B cell (primary cell): ENCODE data around the gene RNF114. TPM values are rescaled to one million over a fixed set of nuclear protein-coding genes. Genes with fewer than 3 reads are reported as not detected.

Experiments used
- ATAC-seq: fragments of 200-7000 bp; cut with Tn5 transposase; one replicate; pipeline ENCODE4 v1.10.0; 2021; ENCODE audit warnings: low read depth, mild to moderate bottlenecking, moderate number of reproducible peaks, moderate library complexity
- CTCF ChIA-PET: fragments of 350-600 bp; sonication (Branson Sonifier 250); formaldehyde crosslinking; loops from one replicate; lab custom pipeline; 2021; ENCODE audit warnings: antibody characterized with exemption, inconsistent platforms; lab: Charles Lee
- POLR2A ChIA-PET: fragments of 350-600 bp; sonication (Branson Sonifier 250); formaldehyde crosslinking; loops from one replicate; lab custom pipeline; 2021; ENCODE audit warnings: antibody characterized with exemption; lab: Charles Lee
- DNase-seq: peaks from one replicate; pipeline ENCODE4 v3.0.0; 2013
- H2AFZ ChIP-seq: 2 replicates; pipeline ENCODE4 v1.6.1; 2012; ENCODE audit warnings: mild to moderate bottlenecking, low read depth, low read length; ENCODE audit not compliant: insufficient read depth, poor library complexity, severe bottlenecking
- H3K27ac ChIP-seq, 2 donors: 1 replicate in 1 of 2; 2 replicates in 1 of 2; pipeline ENCODE4 v1.5.1; 2012 to 2013; ENCODE audit warnings: low read length in 2 of 2, mild to moderate bottlenecking in 2 of 2, moderate library complexity in 1 of 2
- H3K27me3 ChIP-seq, 4 experiments: fragments of 200-600 bp in 1 of 4; sonication (generic) in 1 of 4; replicated peaks in 1 of 4; 1 replicate in 2 of 4; 2 replicates in 2 of 4; pipeline versions ENCODE4 v1.6.1 to v1.7.0; 2013 to 2016; ENCODE audit warnings: low read length in 3 of 4, mild to moderate bottlenecking in 2 of 4, mixed read lengths in 1 of 4, moderate library complexity in 1 of 4; ENCODE audit not compliant: insufficient read depth in 4 of 4, control insufficient read depth in 3 of 4; ENCODE audit errors: control extremely low read depth in 1 of 4
- H3K36me3 ChIP-seq, 2 experiments: replicated peaks in 1 of 2; 1 replicate in 1 of 2; 2 replicates in 1 of 2; pipeline versions ENCODE4 v1.6.1 to v1.7.1; 2013; ENCODE audit warnings: low read length in 1 of 2; ENCODE audit not compliant: insufficient read depth in 2 of 2, control insufficient read depth in 1 of 2; ENCODE audit errors: control extremely low read depth in 1 of 2, extremely low read depth in 1 of 2
- H3K4me1 ChIP-seq, 2 donors: fragments of 200-600 bp in 1 of 2; sonication (generic) in 1 of 2; 1 replicate in 1 of 2; 2 replicates in 1 of 2; pipeline versions ENCODE4 v1.5.1 to v1.6.1; 2013 to 2017; ENCODE audit warnings: low read length in 2 of 2; ENCODE audit not compliant: control insufficient read depth in 2 of 2, insufficient read depth in 2 of 2
- H3K4me2 ChIP-seq: replicated peaks from 2 replicates; pipeline ENCODE3; 2012; ENCODE audit warnings: mild to moderate bottlenecking, low read depth, low read length; ENCODE audit not compliant: poor library complexity, severe bottlenecking
- H3K4me3 ChIP-seq, 5 experiments: fragments of 200-600 bp in 1 of 5; sonication (generic) in 1 of 5; 1 replicate in 3 of 5; 2 replicates in 2 of 5; pipeline versions ENCODE4 v1.5.1 to v1.7.0; 2011 to 2016; ENCODE audit warnings: low read length in 4 of 5, mild to moderate bottlenecking in 4 of 5, low read depth in 2 of 5, control low read depth in 1 of 5, moderate library complexity in 1 of 5; ENCODE audit not compliant: insufficient read depth in 1 of 5; ENCODE audit errors: control extremely low read depth in 1 of 5, extremely low read depth in 1 of 5
- H3K79me2 ChIP-seq: fragments of 200-600 bp; sonication (generic); one replicate; pipeline ENCODE4 v1.6.0; 2016; ENCODE audit warnings: low read length; ENCODE audit not compliant: control insufficient read depth, insufficient read depth
- H3K9ac ChIP-seq: fragments of 200-600 bp; sonication (generic); 2 replicates; pipeline ENCODE4 v1.6.1; 2017; ENCODE audit warnings: mild to moderate bottlenecking, low read length, moderate library complexity
- H3K9me3 ChIP-seq, 3 donors: one replicate each; pipeline versions ENCODE4 v1.6.1 to v1.7.1; 2013; ENCODE audit warnings: low read length in 2 of 3; ENCODE audit not compliant: control insufficient read depth in 2 of 3, insufficient read depth in 1 of 3; ENCODE audit errors: control extremely low read depth in 1 of 3
- H4K20me1 ChIP-seq: 2 replicates; pipeline ENCODE4 v1.6.0; 2012; ENCODE audit warnings: mild to moderate bottlenecking, low read length; ENCODE audit not compliant: insufficient read depth, control insufficient read depth, poor library complexity, severe bottlenecking
- H3K27ac Mint-ChIP-seq: one replicate; pipeline ENCODE4 v1.8.0; 2021; ENCODE audit warnings: mixed read lengths
- H3K27me3 Mint-ChIP-seq: one replicate; pipeline ENCODE4 v1.8.0; 2021; ENCODE audit warnings: mixed read lengths
- H3K4me1 Mint-ChIP-seq: one replicate; pipeline ENCODE4 v1.8.0; 2021; ENCODE audit warnings: mixed read lengths
- H3K4me3 Mint-ChIP-seq: one replicate; pipeline ENCODE4 v1.8.0; 2021; ENCODE audit warnings: mixed read lengths
- H3K9me3 Mint-ChIP-seq: one replicate; pipeline ENCODE4 v1.8.0; 2022; ENCODE audit warnings: mixed read lengths; ENCODE audit not compliant: insufficient read depth
- EZH2 ChIP-seq: IDR thresholded peaks from 2 replicates; pipeline ENCODE4 v1.6.1; 2012; ENCODE audit warnings: borderline replicate concordance, low read depth, mild to moderate bottlenecking, moderate library complexity, low read length; ENCODE audit not compliant: insufficient read depth, poor library complexity, severe bottlenecking
- WGBS: methylation state at CpG from one replicate; pipeline ENCODE4 v1.1.5; 2013; ENCODE audit warnings: missing lambda C conversion rate; ENCODE audit not compliant: insufficient coverage; 5-methylcytosine and 5-hydroxymethylcytosine counted together
- intact Hi-C: fragments of 100-400 bp; cut with micrococcal nuclease; formaldehyde crosslinking; loops from one replicate; pipeline ENCODE4 v1.10.0; 2022
- polyA plus RNA-seq: library from polyadenylated mRNA; depleted of rRNA; stranded (reverse); fragments of >200 nt; gene quantifications from 2 replicates; pipeline ENCODE4 v1.2.3, GENCODE V29; 2012
- total RNA-seq, 2 donors: library from RNA; stranded (reverse); fragments of 120-200 nt in 1 of 2; gene quantifications; 1 replicate in 1 of 2; 2 replicates in 1 of 2; pipeline versions ENCODE4 v1.2.3 to v1.2.4, GENCODE V29; 2013 to 2022
- TF ChIP-seq, protein P1 (sequence below): fragments of 200-600 bp; IDR thresholded peaks from one replicate; pipeline ENCODE4 v1.8.0; 2022; ENCODE audit warnings: antibody characterized with exemption, mild to moderate bottlenecking

Gene RNF114
- total and polyA plus RNA-seq, 2 donors (not counting 1 experiment from before 2014, with no cell fraction given): 81.7 to 117 TPM

DNA sequence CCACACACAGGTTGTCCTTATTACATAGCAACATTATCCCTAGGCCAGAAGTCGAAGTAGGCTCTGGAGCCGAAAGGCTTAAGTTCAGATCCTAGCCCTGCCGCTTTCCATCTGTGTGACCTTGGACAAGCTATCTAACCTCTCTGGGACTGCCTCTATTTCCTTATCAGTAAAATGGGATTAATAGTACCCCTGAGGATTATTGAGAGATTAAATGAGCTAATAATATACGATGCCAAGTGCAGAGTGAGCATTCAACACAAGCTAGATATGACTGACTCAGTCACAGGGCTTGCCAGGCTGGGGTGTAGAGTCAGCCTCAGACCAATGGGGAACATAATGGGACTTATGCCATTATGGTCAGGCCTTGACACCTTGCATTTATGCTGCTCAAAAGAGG, 11.9 kb upstream of the RNF114 start:
- H3K4me3 Mint-ChIP-seq: no peak overlapping the region
- Histone ChIP-seq H4K20me1 (no peaks in the 10 kb centered on the region), H3K79me2 (no peaks in the 10 kb centered on the region), H3K27ac (no peak overlapping the region), H2AFZ (no peak overlapping the region), H3K4me1 (no peaks in the 10 kb centered on the region), H3K9me3 (no peaks in the 10 kb centered on the region), H3K9ac (no peak overlapping the region), H3K36me3 (no peaks in the 10 kb centered on the region), H3K4me3 (no peak overlapping the region), H3K4me2 (no peak overlapping the region), H3K27me3 (peaks cover 0 to 4% (median 0%) of the 10 kb centered on the region in 4 experiments)
- intact Hi-C loops: no loop called here
- peaks cover 4% of the 10 kb centered on the region for H3K4me1 Mint-ChIP-seq
- H3K9me3 Mint-ChIP-seq: no peaks in the 10 kb centered on the region
- 100% methylated on average over 1 of the region's 4 CpGs for WGBS
- TF ChIP-seq, protein P1, sequence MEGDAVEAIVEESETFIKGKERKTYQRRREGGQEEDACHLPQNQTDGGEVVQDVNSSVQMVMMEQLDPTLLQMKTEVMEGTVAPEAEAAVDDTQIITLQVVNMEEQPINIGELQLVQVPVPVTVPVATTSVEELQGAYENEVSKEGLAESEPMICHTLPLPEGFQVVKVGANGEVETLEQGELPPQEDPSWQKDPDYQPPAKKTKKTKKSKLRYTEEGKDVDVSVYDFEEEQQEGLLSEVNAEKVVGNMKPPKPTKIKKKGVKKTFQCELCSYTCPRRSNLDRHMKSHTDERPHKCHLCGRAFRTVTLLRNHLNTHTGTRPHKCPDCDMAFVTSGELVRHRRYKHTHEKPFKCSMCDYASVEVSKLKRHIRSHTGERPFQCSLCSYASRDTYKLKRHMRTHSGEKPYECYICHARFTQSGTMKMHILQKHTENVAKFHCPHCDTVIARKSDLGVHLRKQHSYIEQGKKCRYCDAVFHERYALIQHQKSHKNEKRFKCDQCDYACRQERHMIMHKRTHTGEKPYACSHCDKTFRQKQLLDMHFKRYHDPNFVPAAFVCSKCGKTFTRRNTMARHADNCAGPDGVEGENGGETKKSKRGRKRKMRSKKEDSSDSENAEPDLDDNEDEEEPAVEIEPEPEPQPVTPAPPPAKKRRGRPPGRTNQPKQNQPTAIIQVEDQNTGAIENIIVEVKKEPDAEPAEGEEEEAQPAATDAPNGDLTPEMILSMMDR: no peak
- TF ChIP-seq EZH2: no peak
- no peak overlapping the region for H3K27ac Mint-ChIP-seq
- DNase-seq (no peak), ATAC-seq (no peak)
- ChIA-PET CTCF (interaction anchor here (2.0 kb wide), 1 partner anchor 11 kb away, joined by 7 read pairs; no protein-coding TSS in a partner anchor), POLR2A (interaction anchor here (0.7 kb wide), 1 partner anchor 12 kb away, joined by 5 read pairs; the partner anchor contains the start of gene RNF114)
- H3K27me3 Mint-ChIP-seq: peaks cover 9% of the 10 kb centered on the region

DNA sequence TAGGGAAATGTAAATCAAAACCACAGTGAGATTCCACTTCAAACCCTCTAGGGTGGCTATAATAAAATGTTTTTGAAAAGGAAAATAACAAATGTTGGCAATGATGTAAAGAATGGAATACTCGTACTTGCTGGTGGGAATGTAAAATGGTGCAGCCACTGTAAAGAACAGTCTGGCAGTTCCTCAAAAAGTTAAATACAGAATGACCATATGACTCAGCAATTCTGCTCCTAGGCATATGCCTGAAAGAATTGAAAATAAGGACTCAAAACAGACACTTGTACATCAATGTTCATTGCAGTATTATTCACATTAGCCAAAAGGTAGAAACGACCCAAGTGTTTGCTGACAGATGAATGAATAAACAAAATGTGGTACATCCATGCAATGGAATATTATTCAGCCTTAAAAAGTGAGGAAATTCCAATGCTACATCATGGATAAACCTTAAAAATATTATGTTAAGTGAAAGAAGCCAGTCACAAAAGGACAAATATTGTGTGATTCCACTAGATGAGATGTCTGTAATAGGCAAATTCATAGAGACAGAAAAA, 10.2 kb upstream of the RNF114 start:
- Histone ChIP-seq H3K27ac (no peak overlapping the region), H3K27me3 (peaks cover 0 to 4% (median 0%) of the 10 kb centered on the region in 4 experiments), H2AFZ (no peak overlapping the region), H3K4me3 (no peak overlapping the region), H3K4me1 (no peaks in the 10 kb centered on the region), H3K9ac (no peak overlapping the region), H3K36me3 (no peaks in the 10 kb centered on the region), H3K79me2 (no peaks in the 10 kb centered on the region), H4K20me1 (no peaks in the 10 kb centered on the region), H3K4me2 (no peak overlapping the region), H3K9me3 (no peaks in the 10 kb centered on the region)
- H3K4me3 Mint-ChIP-seq: no peak overlapping the region
- peaks cover 4% of the 10 kb centered on the region for H3K4me1 Mint-ChIP-seq
- no peak overlapping the region for H3K27ac Mint-ChIP-seq
- ChIA-PET CTCF (interaction anchor here (1.0 to 2.0 kb wide), 5 partner anchors 10 to 592 kb away, joined by 3 to 7 read pairs (median 3); no protein-coding TSS in a partner anchor), POLR2A (no interaction called here)
- TF ChIP-seq, protein P1: no peak
- no peak for TF ChIP-seq EZH2
- DNase-seq (no peak), ATAC-seq (no peak)
- WGBS: no CpG with 5 or more reads among the region's 2 CpGs
- peaks cover 9% of the 10 kb centered on the region for H3K27me3 Mint-ChIP-seq
- no peaks in the 10 kb centered on the region for H3K9me3 Mint-ChIP-seq
- intact Hi-C loops: no loop called here
